Glomerular visceral epithelial cell (primary cell): ENCODE results near the gene ATG9B.
"Not testable (repeated sequence)": the region's sequence is repeated elsewhere in the genome, so short reads cannot be mapped to it uniquely, and the experiment has no call there.

Experiments used
- DNase-seq: peaks from one replicate; pipeline ENCODE4 v3.0.0-alpha.2; 2016; ENCODE audit errors: extremely low spot score

The ATG9B gene

DNA sequence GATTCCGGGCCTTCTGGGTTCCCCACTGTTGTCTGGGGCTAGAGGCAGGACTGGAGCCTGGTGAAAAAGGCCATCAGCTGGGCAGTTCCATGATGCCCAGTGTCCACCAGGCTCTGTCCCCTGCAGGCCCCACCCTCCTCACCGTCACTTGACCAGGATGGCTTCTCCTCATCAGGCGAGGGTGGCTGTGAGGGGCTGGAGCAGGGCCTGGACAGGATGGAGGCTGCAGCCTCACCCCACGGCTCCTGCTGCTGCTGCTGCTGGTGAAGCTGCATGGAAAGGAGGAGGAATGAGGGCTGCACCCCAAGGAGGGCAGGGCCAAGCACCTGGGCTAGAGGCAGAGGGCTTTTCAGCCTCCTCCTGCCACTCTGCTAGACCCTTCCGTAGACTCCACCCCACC is 8.3 kb downstream of the ATG9B start:
- no peak for DNase-seq

DNA sequence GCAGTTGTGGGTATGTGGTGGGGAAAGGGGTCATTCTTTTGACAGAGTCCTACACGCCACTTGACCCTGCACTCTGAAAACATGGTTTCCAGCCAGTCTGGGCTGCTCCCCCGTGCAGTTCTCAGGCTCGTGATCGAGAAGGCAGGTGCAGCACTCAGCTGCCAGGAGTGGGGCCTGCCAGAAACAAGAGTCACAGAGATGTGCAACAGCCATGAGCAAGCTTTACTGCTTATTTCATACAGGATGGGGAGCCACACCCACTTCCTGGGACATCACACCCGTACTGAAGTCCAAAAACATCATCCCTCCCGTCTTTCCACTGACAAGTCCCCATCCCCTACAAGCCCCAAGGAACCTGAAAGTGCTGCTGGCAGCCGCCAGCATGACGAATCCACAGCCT is 9.3 kb downstream of the ATG9B start:
- DNase-seq: no peak

DNA sequence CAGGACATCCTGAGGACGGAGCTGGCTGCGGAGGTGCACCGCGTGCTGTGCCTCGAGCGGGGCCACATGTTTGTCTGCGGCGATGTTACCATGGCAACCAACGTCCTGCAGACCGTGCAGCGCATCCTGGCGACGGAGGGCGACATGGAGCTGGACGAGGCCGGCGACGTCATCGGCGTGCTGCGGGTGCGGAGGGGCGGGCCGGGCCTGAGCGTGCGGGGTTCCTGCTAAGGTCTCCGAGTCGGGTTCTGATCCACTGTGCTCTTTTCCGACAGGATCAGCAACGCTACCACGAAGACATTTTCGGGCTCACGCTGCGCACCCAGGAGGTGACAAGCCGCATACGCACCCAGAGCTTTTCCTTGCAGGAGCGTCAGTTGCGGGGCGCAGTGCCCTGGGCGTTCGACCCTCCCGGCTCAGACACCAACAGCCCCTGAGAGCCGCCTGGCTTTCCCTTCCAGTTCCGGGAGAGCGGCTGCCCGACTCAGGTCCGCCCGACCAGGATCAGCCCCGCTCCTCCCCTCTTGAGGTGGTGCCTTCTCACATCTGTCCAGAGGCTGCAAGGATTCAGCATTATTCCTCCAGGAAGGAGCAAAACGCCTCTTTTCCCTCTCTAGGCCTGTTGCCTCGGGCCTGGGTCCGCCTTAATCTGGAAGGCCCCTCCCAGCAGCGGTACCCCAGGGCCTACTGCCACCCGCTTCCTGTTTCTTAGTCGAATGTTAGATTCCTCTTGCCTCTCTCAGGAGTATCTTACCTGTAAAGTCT is 10.4 kb downstream of the ATG9B start:
- peak; percentile 15 for DNase-seq

DNA sequence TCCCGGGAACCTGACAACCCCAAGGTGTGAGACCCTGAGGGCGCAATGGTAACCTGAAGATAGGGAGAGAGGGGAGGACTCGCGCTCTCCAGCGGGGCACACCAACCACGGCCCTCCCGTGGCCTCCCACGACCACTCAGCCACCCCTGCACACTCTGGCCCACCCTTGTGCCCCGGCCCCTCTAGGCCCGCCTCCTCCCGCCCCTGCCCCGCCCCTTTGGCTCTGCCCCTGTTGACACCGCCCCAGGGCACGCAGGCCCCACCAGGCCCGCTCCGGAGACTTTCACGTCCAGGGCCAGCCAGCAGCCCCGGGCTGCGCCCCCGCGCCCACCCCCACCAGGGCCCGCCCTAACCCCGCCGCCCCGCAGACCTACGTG is 10.9 kb downstream of the ATG9B start:
- DNase-seq: no peak

DNA sequence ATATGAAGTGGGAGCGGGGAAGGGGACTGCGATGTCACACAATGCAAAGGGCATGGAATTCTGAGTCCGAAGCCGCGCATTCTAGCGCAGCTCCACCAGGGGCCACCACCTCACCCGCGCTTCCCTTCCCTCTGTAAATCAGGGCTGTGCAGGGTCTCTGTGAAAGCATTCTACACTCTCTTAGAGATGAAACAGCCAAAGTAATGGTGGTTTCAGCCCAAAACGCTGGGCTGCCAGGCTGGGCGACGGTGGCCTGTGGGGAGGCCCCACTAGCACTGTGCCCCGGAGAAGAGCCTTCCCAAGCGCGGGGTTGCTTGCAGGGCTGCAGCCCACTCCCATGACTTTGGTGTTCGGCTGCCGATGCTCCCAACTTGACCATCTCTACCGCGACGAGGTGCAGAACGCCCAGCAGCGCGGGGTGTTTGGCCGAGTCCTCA is 11.4 kb downstream of the ATG9B start:
- peak; percentile 31 for DNase-seq

DNA sequence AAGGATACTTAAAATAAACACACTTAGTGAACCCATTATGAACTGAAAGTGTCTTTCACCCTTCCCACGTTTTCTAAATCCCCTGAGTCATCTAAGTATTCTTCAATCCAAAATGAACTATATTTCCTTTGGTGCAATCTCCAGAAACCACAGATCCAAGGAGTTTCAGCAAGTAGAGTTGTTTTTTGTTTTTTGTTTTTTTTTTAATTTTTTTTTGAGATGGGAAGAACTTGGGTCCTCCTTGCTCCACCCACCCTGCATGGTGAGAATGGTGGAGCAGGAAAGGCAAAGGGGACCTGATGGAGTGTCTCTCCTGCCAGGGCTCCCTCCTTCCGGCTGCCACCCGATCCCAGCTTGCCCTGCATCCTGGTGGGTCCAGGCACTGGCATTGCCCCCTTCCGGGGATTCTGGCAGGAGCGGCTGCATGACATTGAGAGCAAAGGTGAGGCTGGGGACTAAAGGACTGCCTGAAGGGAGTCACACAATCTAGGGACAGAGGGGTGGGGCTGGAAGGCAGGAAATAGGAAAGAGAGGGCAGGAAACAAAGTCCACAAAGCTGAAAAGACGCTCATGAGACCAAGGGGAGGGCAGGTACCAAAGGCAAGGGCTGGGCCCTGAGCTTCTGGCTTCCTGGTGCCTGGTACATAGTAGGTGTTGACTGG is 12.1 kb downstream of the ATG9B start:
- no peak for DNase-seq

DNA sequence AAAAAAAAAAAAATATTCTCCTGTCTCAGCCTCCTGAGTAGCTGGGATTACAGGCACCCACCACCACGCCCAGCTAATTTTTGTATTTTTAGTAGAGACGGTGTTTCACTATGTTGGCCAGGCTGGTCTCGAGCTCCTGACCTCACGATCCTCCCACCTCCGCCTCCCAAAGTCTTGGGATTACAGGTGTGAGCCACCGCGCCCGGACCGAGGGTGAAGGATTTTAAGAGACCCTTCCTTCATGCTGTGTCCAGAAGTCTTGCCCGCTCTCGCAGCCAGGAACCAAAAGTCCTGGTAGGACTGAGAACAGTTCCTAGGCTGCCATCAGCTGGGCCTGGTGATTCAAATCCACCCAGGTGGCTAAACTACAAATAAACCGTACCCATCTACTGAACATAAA is 12.7 kb downstream of the ATG9B start:
- not testable (repeated sequence) for DNase-seq

DNA sequence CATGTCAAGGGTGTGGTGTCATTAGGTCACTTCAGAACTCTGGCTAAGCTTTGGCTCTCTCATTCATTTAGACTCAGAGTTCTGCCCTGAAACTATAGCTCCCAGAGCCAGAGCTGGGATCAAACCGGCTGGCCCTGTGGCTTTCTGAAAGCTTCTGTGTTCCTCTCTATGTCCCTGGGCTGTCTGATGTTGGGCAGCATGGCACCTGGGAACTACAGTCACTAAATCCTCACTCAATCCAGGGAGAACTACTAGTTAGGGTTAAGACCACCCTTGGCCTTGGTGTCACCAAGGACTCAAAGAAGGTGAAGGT is 13.2 kb downstream of the ATG9B start:
- no peak for DNase-seq

DNA sequence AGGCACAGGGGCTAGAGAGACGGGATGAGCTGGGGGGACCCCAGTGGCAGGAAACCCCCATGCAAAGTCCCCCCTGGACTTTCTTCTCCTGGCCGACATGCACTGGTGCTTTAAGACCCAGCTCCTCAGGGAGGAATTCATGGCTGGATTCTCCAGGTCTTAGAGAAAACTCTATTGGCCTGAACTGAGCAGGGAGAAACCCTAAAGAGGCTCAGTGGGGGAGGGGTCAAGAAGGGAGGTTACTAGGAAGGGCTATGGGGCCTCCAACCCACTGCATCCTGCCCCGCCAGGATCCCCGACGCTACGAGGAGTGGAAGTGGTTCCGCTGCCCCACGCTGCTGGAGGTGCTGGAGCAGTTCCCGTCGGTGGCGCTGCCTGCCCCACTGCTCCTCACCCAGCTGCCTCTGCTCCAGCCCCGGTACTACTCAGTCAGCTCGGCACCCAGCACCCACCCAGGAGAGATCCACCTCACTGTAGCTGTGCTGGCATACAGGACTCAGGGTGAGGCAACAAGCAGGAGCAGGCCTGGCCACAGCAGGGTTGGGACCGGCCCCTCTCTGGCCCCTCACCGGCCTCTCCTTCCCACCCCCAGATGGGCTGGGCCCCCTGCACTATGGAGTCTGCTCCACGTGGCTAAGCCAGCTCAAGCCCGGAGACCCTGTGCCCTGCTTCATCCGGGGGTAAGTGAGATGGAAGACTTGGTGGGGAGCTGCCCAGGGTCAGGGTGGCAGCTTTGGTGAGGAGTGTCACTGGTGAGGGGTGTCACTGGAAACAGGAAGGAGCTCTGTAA is 13.8 kb downstream of the ATG9B start:
- peak; percentile 31 for DNase-seq

DNA sequence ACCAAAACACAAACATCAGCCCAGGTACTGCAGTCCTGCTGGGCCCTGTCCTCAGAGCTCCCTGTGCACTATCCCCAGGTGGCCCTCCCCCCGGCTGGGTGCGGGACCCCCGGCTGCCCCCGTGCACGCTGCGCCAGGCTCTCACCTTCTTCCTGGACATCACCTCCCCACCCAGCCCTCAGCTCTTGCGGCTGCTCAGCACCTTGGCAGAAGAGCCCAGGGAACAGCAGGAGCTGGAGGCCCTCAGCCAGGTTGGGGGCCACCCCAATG is 14.3 kb downstream of the ATG9B start:
- DNase-seq: no peak

DNA sequence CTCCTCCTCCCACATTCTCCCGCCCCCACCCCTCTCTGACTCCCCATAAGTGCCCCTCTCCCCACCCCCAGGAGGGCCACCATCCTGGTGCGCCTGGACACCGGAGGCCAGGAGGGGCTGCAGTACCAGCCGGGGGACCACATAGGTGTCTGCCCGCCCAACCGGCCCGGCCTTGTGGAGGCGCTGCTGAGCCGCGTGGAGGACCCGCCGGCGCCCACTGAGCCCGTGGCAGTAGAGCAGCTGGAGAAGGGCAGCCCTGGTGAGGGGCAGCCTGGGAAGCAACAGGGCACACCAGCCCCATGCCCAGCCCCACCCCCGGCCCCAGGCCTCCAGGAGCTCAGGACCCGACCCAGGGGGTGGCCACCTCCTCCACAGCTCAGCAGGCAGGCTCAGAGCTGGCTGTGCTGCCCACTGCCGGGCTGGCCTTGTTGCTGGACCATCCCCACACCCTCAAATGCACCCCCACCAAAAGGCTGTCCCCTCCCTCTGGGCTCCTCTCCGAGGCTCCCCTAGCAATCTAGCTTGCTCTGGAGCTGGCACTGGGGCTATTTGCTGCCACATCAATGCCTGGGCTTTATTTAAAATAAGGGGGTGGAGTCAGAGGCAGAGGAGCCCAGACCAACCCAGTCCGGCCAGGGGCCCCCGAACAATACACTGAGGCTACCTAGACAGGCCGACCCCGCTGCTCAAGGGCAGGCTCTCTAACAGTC is 14.8 kb downstream of the ATG9B start:
- DNase-seq: no peak

DNA sequence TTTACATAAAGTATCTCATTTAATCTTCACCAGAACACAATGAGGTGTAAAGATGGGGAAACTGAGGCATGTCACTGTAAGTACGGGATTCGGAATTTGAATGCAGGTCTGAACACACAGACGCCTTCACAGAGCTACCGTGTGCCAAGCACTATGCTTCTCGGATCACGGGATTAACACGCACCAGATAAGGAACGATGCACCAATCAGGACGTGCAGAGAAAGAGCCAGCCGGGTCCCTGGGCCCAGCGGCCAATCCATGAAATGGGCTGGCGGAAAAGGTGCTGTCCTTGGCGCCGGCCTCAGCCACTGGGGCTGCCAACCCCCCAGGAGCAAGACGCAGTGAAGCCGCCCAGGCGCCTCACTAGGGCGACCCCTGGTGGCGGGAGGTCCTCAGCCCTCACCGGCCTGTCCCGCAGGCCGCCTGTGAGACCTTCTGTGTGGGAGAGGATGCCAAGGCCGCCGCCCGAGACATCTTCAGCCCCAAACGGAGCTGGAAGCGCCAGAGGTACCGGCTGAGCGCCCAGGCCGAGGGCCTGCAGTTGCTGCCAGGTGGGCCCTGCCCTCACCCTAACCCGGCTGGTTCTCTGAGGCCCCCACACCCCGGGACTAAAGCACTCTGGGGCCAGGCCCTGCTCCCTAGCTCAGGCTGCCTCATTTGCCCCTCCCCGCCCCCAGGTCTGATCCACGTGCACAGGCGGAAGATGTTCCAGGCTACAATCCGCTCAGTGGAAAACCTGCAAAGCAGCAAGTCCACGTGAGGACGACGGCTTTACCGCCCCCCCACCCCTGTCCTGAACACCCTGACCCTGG is 15.6 kb downstream of the ATG9B start:
- peak; percentile 34 for DNase-seq

DNA sequence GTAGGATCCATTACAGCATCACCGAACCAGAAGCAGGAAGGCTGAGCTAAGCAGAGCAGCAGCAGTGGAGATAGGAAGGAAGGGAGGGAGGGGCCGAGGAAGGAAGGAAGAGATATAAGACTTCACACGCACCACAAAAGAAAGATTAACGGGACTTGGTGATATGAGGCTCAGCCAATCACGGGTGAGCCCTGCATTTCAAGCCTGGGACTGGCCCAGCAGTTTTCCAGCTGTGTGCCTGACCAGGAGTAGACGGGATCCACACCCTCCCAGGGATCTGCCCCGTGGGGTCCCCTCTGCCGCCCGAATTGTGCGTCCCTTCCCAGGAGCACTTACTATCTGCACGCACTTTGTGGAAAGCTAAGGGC is 16.2 kb downstream of the ATG9B start:
- no peak for DNase-seq

DNA sequence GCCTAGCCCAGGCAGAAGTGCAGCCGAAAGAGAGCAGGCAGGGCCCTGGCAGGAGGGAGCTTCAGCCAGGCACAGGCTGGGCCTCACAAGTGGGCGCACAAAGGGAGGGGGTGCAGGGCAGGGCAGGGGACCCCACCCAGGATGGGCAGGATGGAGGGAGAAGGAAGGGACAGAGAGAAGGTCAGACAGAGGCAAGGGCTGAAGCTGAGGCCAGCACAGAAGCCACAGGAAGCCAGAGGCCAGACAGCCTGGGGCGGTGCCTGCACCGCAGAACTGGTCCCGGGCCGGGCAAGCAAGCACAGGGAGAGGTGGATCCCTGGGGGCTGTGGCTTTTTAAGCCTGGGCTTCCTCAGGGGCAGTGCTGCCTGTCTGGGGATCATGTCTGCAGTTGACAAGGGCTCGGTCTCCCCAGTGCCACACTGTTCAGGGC is 16.8 kb downstream of the ATG9B start:
- no peak for DNase-seq

DNA sequence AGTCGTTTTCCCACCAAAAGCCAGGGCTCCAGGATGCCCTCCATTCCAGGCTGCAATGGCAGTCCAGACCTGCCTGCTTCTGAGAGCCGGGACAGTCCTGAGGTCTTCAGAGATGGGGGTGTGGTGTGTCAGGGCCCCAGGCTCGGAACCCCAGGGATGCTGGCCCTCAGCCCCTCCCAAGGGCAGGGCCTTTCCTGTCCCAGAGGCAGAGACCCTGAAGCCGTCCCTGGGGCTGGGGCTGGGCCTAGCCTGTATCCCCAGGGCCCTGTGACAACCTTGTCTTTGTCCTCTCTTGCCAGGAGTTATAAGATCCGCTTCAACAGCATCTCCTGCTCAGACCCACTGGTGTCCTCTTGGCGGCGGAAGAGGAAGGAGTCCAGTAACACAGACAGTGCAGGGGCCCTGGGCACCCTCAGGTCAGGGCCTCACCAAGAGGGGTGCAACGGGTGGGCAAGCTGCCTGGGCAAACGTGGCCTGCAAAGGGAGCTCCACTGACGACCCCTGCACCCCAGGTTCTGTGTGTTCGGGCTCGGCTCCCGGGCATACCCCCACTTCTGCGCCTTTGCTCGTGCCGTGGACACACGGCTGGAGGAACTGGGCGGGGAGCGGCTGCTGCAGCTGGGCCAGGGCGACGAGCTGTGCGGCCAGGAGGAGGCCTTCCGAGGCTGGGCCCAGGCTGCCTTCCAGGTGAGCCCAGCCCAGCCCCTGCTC is 17.5 kb downstream of the ATG9B start:
- no peak for DNase-seq

DNA sequence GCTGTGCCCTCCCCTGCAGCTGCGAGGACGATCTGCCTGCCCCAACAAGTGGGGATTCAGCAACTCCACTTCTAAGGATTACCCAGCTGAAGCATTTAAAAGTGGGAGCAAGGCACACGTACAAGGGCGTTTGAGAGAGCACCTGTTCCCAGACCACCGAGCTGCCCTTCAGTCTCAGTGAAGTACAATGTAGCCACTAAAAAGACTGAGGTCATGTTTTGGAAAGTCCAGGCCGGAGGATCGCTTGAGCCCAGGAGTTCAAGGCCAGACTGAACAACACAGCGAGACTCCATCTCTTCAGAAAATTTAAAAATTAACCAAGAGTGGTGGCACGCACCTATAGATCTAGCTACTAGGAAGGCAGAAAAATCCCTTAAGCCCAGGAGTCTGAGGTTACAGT is 18.7 kb downstream of the ATG9B start:
- no peak for DNase-seq

DNA sequence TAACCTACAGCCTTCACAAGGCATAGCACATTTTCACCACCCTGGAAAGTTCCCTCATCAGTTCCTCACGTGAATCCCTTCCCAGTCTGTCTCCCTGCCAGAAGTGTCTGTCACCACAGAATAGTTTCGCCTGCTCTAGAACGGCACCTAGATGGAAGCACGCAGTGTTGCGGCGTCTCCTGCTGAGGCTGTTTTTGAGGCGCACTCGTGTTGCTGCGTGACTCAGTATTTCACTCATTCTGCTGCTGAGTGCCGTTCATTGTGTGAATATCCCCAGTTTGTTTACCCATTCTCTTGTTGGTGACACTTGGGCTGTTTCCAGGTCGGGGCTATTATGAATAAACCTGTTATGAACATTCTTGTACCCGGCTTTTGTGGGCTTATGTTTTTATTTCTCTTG is 20.7 kb downstream of the ATG9B start:
- DNase-seq: no peak

DNA sequence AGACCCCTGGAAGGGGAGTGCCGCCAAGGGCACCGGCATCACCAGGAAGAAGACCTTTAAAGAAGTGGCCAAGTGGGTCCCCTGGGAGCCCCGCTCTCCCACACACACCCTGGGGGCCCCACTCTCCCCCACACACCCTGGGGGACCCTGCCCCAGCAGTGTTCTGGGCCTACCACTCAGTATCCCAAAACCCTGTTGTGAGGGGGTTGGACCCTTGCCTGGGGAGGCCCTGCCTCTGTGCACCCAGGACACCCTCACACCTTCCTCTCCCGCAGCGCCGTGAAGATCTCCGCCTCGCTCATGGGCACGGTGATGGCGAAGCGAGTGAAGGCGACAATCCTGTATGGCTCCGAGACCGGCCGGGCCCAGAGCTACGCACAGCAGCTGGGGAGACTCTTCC is 22.7 kb downstream of the ATG9B start:
- DNase-seq: no peak

DNA sequence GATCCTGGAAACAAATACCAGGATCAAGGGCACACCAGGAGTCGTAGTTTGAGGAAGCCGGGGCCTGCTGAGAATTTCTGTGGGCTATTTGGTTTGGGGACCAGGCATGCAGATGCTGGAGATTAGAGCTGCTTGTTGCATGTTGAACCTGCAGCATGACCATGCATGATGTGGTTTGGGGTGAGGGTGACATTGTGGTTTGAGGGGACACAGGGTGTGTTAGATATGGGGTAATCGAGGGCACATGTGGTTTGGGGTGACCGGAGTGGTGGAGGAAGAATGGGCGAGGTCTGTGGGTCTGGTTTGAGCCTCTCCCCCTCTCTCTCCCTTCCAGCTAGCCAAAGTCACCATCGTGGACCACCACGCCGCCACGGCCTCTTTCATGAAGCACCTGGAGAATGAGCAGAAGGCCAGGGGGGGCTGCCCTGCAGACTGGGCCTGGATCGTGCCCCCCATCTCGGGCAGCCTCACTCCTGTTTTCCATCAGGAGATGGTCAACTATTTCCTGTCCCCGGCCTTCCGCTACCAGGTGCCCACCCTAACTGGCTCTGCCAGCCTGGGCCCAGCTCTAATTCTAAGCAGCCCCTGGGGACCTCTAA is 23.3 kb downstream of the ATG9B start:
- no peak for DNase-seq

DNA sequence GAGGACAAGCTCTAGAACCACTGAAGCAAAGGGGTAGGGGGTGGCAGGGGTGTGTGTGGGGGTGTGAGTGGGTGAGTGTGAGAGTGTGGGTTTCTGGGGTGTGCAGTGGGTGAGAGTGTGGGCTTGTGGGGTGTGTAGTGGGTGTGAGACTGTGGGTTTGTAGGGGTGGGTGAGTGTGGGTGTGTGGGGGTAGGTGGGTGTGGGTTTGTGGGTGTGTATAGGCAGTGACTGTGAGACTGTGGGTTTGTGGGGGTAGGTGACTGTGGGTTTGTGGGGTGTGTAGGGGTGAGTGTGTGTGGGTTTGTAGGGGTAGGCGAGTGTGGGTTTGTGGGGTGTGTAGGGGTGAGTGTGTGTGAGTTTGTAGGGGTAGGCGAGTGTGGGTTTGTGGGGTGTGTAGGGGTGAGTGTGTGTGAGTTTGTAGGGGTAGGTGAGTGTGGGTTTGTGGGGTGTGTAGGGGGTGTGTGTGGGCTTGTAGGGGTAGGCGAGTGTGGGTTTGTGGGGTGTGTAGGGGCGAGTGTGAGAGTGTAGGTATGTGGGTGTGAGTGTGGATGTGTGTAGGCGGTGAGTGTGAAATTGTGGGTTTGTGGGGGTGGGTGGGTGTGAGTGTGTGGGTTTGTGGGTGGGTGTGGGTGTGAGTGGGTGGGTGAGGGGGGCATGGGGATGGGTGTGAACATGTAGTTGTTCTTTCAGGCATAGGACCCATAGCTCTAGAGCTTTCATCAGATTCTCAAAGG is 24.6 kb downstream of the ATG9B start:
- no peak for DNase-seq
